HEK293 (cell line): ENCODE measurements around the gene TOMT.

ENCODE experiments used
- CTCF ChIA-PET: fragments of 350-600 bp; formaldehyde crosslinking; extraction: SDS; loops from one replicate; lab custom pipeline; 2021; ENCODE audit warnings: antibody characterized with exemption; lab: Yijun Ruan, JAX
- POLR2A ChIA-PET: fragments of 300-600 bp; formaldehyde crosslinking; extraction: SDS; loops from one replicate; lab custom pipeline; 2020; ENCODE audit warnings: antibody characterized with exemption, inconsistent platforms; lab: Yijun Ruan, JAX
- H3K27ac ChIP-seq: fragments of 200-500 bp; sonication (Bioruptor generic); 2 replicates; pipeline ENCODE4 v1.5.1; 2014; ENCODE audit warnings: low read depth, low read length, control low read depth, inconsistent platforms; ENCODE audit errors: extremely low read depth
- H3K36me3 ChIP-seq, 2 experiments: fragments of 200-500 bp in 1 of 2; sonication (Bioruptor generic) in 1 of 2; 1 replicate in 1 of 2; 2 replicates in 1 of 2; pipeline ENCODE4 v1.5.1; 2014 to 2017; ENCODE audit warnings: inconsistent platforms in 2 of 2, low read length in 2 of 2; ENCODE audit not compliant: control insufficient read depth in 2 of 2, insufficient read depth in 1 of 2
- H3K4me1 ChIP-seq: fragments of 200-500 bp; sonication (Bioruptor generic); 2 replicates; pipeline ENCODE4 v1.5.1; 2014; ENCODE audit warnings: mild to moderate bottlenecking, low read length, inconsistent platforms; ENCODE audit not compliant: control insufficient read depth, insufficient read depth
- H3K4me3 ChIP-seq: 2 replicates; pipeline ENCODE4 v1.5.1; 2011; ENCODE audit warnings: low read depth, mild to moderate bottlenecking, control low read depth, low read length, moderate library complexity
- H3K9me3 ChIP-seq: fragments of 200-500 bp; sonication (Bioruptor generic); 2 replicates; pipeline ENCODE4 v1.5.1; 2014; ENCODE audit warnings: low read depth, low read length, inconsistent platforms; ENCODE audit not compliant: control insufficient read depth, insufficient read depth
- GLI2 ChIP-seq: fragments of 450-650 bp; formaldehyde crosslinking; IDR thresholded peaks from 2 replicates; pipeline ENCODE4; 2017; ENCODE audit warnings: missing biosample characterization, missing genetic modification characterization, low read depth, borderline replicate concordance
- KLF7 ChIP-seq: fragments of 450-650 bp; formaldehyde crosslinking; IDR thresholded peaks from 2 replicates; pipeline ENCODE4 v1.5.1; 2016; ENCODE audit warnings: missing biosample characterization, missing genetic modification characterization, borderline replicate concordance
- OVOL3 ChIP-seq: fragments of 450-650 bp; formaldehyde crosslinking; IDR thresholded peaks from 2 replicates; pipeline ENCODE4 v1.5.1; 2016; ENCODE audit warnings: missing biosample characterization, missing genetic modification characterization
- ZBTB17 ChIP-seq: fragments of 450-650 bp; formaldehyde crosslinking; IDR thresholded peaks from 2 replicates; pipeline ENCODE4 v1.5.1; 2016; ENCODE audit warnings: missing biosample characterization, missing genetic modification characterization
- ZBTB21 ChIP-seq: fragments of 450-650 bp; formaldehyde crosslinking; IDR thresholded peaks from 2 replicates; pipeline ENCODE4 v1.5.1; 2017; ENCODE audit warnings: missing biosample characterization, missing genetic modification characterization
- ZBTB7A ChIP-seq: fragments of 450-650 bp; formaldehyde crosslinking; IDR thresholded peaks from 2 replicates; pipeline ENCODE4 v1.5.1; 2016; ENCODE audit warnings: low read depth, missing biosample characterization, missing genetic modification characterization
- ZNF501 ChIP-seq: fragments of 450-650 bp; formaldehyde crosslinking; IDR thresholded peaks from 2 replicates; pipeline ENCODE4 v1.5.1; 2016; ENCODE audit warnings: missing biosample characterization, missing genetic modification characterization
- ZNF610 ChIP-seq: fragments of 450-650 bp; formaldehyde crosslinking; IDR thresholded peaks from 2 replicates; pipeline ENCODE4 v1.5.1; 2016; ENCODE audit warnings: missing biosample characterization, missing genetic modification characterization, borderline replicate concordance
- ZXDB ChIP-seq: fragments of 450-650 bp; formaldehyde crosslinking; IDR thresholded peaks from 2 replicates; pipeline ENCODE4 v1.5.1; 2016; ENCODE audit warnings: missing biosample characterization, missing genetic modification characterization
- TF ChIP-seq, protein P1 (sequence below): fragments of 450-650 bp; formaldehyde crosslinking; IDR thresholded peaks from 2 replicates; pipeline ENCODE4 v1.5.1; 2016; ENCODE audit warnings: missing biosample characterization, missing genetic modification characterization
- TF ChIP-seq, protein P2 (sequence below): fragments of 450-650 bp; formaldehyde crosslinking; IDR thresholded peaks from 2 replicates; pipeline ENCODE4 v1.5.1; 2016; ENCODE audit warnings: missing biosample characterization, missing genetic modification characterization
- TF ChIP-seq, protein P3 (sequence below): fragments of 450-650 bp; formaldehyde crosslinking; conservative IDR thresholded peaks from 2 replicates; pipeline ENCODE4 v1.5.1; 2016; ENCODE audit warnings: low read depth, missing biosample characterization, missing genetic modification characterization
- TF ChIP-seq, protein P4 (sequence below): fragments of 450-650 bp; formaldehyde crosslinking; IDR thresholded peaks from 2 replicates; pipeline ENCODE4 v1.5.1; 2016; ENCODE audit warnings: missing biosample characterization, missing genetic modification characterization

TOMT gene

DNA sequence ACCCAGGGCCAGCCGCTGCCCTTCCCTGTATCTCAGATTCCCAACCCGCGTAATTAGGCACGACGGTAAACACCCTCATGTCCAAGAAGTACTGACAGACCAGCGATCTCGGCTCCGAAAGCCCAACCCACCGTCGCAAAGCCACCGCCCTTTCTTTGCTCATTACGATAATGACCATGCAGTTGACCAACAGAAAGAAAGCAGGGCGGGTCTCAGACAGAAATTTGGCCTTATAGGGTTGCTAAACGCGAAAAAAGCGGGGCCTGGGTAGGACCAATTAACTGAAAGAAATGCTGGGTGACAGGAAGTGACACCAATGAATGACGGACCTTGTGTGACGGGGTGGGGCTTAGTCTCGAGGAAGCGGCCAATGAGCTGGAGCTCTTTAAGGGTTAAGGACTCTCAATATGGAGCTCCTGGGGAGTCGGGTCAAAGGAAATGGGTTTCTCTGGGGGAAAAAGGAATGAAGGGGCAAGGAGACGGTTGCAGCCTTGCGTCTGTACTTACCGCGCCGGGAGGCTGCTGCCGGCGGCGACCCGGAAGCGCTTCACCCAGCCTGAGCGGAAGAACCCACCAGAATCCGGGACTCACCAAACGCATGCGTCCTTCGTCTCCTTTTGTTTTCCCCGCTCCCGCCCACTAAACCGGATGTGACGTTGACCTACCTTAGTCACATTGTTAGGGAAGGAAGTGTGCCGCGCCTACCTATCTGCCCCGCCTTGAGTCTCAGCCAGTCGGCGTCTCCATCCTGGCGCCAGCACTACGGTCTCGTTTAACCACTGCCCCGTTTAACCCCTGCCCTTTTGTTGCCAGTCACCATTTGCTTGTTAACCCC is 6.6 kb downstream of the TOMT start, which contains the start of gene ANAPC15 (continued):
- TF ChIP-seq, protein P1, sequence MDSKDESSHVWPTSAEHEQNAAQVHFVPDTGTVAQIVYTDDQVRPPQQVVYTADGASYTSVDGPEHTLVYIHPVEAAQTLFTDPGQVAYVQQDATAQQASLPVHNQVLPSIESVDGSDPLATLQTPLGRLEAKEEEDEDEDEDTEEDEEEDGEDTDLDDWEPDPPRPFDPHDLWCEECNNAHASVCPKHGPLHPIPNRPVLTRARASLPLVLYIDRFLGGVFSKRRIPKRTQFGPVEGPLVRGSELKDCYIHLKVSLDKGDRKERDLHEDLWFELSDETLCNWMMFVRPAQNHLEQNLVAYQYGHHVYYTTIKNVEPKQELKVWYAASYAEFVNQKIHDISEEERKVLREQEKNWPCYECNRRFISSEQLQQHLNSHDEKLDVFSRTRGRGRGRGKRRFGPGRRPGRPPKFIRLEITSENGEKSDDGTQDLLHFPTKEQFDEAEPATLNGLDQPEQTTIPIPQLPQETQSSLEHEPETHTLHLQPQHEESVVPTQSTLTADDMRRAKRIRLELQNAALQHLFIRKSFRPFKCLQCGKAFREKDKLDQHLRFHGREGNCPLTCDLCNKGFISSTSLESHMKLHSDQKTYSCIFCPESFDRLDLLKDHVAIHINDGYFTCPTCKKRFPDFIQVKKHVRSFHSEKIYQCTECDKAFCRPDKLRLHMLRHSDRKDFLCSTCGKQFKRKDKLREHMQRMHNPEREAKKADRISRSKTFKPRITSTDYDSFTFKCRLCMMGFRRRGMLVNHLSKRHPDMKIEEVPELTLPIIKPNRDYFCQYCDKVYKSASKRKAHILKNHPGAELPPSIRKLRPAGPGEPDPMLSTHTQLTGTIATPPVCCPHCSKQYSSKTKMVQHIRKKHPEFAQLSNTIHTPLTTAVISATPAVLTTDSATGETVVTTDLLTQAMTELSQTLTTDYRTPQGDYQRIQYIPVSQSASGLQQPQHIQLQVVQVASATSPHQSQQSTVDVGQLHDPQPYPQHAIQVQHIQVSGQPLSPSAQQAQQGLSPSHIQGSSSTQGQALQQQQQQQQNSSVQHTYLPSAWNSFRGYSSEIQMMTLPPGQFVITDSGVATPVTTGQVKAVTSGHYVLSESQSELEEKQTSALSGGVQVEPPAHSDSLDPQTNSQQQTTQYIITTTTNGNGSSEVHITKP: peak; percentile 11; the same call in 1 of the 2 replicates
- TF ChIP-seq OVOL3 (no peak), GLI2 (tag by site-specific recombination) (no peak), ZBTB17 (tag by site-specific recombination) (peak; percentile 42), ZBTB21 (tag by site-specific recombination) (peak; percentile 72)
- TF ChIP-seq, protein P2, sequence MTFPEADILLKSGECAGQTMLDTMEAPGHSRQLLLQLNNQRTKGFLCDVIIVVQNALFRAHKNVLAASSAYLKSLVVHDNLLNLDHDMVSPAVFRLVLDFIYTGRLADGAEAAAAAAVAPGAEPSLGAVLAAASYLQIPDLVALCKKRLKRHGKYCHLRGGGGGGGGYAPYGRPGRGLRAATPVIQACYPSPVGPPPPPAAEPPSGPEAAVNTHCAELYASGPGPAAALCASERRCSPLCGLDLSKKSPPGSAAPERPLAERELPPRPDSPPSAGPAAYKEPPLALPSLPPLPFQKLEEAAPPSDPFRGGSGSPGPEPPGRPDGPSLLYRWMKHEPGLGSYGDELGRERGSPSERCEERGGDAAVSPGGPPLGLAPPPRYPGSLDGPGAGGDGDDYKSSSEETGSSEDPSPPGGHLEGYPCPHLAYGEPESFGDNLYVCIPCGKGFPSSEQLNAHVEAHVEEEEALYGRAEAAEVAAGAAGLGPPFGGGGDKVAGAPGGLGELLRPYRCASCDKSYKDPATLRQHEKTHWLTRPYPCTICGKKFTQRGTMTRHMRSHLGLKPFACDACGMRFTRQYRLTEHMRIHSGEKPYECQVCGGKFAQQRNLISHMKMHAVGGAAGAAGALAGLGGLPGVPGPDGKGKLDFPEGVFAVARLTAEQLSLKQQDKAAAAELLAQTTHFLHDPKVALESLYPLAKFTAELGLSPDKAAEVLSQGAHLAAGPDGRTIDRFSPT (tag by site-specific recombination): peak; percentile 72; the same call in 1 of the 2 replicates
- TF ChIP-seq, protein P3, sequence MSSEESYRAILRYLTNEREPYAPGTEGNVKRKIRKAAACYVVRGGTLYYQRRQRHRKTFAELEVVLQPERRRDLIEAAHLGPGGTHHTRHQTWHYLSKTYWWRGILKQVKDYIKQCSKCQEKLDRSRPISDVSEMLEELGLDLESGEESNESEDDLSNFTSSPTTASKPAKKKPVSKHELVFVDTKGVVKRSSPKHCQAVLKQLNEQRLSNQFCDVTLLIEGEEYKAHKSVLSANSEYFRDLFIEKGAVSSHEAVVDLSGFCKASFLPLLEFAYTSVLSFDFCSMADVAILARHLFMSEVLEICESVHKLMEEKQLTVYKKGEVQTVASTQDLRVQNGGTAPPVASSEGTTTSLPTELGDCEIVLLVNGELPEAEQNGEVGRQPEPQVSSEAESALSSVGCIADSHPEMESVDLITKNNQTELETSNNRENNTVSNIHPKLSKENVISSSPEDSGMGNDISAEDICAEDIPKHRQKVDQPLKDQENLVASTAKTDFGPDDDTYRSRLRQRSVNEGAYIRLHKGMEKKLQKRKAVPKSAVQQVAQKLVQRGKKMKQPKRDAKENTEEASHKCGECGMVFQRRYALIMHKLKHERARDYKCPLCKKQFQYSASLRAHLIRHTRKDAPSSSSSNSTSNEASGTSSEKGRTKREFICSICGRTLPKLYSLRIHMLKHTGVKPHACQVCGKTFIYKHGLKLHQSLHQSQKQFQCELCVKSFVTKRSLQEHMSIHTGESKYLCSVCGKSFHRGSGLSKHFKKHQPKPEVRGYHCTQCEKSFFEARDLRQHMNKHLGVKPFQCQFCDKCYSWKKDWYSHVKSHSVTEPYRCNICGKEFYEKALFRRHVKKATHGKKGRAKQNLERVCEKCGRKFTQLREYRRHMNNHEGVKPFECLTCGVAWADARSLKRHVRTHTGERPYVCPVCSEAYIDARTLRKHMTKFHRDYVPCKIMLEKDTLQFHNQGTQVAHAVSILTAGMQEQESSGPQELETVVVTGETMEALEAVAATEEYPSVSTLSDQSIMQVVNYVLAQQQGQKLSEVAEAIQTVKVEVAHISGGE (tag by site-specific recombination): peak; percentile 97

DNA sequence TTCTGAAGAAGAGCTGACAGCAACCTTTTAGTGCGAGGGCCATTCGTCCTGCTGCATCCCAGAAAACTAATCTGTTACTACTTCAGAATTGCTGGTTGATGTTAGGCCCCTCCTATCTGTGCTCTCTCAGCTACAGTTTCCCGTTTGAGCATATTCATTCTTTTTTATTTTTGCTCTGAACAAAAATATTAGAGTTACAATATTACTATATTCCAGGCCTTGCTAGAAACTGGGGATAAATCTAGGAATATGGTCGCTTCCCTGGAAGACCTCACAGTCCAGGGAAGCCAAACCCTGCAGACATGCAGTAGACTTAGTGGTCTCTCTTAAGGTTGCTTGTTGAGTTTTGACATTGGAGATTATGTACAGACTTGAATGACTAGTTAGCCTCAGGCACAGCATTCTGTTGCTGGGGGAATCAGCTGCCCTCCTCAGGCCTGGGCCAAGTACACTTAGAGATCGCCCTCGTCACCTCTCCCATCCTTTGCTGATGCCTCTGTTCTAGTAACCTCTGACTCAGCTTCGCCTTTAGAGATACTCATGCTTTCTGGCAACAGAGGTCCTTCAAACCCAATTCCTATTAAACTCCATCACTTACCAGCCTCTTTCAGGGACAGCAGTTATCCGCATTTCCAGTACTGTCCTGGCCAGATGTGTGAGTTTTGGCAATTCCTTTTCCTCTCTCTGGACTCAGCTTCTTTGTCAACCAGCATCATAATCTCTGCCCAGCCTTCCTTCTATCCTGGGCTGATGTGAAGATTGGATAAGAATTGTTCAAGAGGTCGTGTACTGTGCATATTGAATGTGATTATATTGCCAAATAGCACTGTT is 7.5 kb downstream of the TOMT start:
- Histone ChIP-seq H3K4me3 (peak overlapping the region; percentile 20), H3K36me3 (peaks cover 0 to 20% of the 10 kb centered on the region in 2 experiments; a peak in 1 of 3 replicates), H3K27ac (peak overlapping the region; percentile 66; the same call in 1 of the 2 replicates), H3K4me1 (no peaks in the 10 kb centered on the region), H3K9me3 (no peaks in the 10 kb centered on the region)
- ChIA-PET CTCF (interaction anchor here (0.6 to 1.7 kb wide), 3 partner anchors 12 to 357 kb away, joined by 3 to 4 read pairs (median 4); no protein-coding TSS in a partner anchor), POLR2A (interaction anchor here (1.0 to 1.3 kb wide), 9 partner anchors 11 to 327 kb away, joined by 3 to 7 read pairs (median 4); partner anchors contain the start of gene LAMTOR1)
- 0 out of 2 replicates have a peak, but pooled peaks have one; percentile 39 for TF ChIP-seq ZBTB17 (tag by site-specific recombination)
- TF ChIP-seq, protein P4, sequence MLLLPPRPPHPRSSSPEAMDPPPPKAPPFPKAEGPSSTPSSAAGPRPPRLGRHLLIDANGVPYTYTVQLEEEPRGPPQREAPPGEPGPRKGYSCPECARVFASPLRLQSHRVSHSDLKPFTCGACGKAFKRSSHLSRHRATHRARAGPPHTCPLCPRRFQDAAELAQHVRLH: no peak
- TF ChIP-seq ZNF501 (tag by site-specific recombination): 0 out of 2 replicates have a peak, but pooled peaks have one; percentile 10
- TF ChIP-seq ZBTB7A (tag by site-specific recombination): no peak
- 0 out of 2 replicates have a peak, but pooled peaks have one; percentile 9 for TF ChIP-seq ZXDB (tag by site-specific recombination)
- TF ChIP-seq ZNF610 (tag by site-specific recombination): no peak
- 0 out of 2 replicates have a peak, but pooled peaks have one; percentile 8 for TF ChIP-seq KLF7 (tag by site-specific recombination)
- TF ChIP-seq, all 188 proteins: peak for 4
